GM03348 (cell line): ENCODE results near the gene STUM.
"Not testable (repeated sequence)": the region's sequence is repeated elsewhere in the genome, so short reads cannot be mapped to it uniquely, and the experiment has no call there.

Experiments
- DNase-seq: peaks from one replicate; pipeline ENCODE4 v3.0.0; 2012; ENCODE audit warnings: low spot score

STUM gene

DNA sequence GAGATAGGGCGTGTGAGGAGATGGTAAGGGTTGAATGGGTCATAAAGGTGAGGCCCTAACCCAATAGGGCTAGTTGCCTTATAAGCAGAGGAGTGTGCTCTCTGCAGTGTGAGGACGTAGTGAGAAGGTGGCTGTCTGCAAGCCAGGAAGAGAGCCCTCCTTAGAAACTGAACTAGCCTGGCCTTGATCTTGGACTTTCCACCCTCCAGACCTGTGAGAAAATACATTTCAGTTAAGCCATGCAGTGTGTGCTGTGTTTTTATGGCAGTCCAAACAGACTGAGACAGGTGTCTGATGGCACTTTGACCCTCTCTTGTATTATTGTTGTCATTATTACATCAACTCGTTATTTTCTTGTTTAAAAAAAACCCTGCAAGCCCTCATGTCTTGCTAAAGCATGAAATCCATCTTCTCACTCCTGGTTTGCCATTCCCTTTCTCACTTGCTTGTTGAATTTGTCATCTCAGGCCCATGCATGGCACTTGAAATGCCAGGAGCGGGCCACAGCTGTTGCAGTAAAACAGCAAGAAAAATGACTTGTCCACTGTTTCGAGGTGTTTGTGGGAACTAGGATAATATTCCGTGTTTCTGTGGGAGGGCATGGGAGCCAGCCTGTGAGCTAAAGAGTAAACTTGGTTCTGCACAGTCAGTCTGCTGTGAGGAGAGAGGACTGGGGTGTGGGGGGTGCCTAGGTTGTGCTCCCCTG, 78.6 kb downstream of the STUM start:
- no peak for DNase-seq

DNA sequence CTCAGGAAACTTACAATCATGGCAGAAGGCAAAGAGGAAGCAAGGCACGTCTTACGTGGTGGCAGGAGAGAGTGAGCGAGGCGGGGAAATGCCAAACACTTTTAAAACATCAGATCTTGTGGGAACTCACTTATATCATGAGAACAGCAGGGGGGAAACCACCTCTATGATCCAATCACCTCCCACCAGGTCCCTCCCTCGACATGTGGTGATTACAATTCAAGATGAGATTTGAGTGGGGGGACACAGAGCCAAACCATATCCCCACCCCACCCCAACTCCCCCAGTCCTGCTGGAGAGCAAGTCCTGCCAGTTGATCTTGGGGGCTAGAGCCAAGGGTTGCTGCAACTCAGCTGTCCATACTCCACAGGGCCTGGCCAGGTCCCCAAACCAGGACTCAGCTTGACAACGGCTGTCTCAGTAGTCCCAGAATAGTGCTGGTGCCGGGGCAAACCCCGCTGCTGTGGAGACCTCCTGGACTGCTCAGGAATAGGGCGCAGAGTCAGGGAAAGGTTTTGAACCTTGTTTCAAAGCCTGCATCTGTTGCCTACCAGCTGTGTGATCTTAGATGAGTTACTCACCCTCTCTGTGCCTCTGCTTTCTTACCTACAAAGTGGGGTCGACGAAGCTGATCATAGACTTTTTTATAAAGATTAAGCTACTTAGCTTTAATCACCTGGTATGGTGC, 79.5 kb downstream of the STUM start:
- no peak for DNase-seq

DNA sequence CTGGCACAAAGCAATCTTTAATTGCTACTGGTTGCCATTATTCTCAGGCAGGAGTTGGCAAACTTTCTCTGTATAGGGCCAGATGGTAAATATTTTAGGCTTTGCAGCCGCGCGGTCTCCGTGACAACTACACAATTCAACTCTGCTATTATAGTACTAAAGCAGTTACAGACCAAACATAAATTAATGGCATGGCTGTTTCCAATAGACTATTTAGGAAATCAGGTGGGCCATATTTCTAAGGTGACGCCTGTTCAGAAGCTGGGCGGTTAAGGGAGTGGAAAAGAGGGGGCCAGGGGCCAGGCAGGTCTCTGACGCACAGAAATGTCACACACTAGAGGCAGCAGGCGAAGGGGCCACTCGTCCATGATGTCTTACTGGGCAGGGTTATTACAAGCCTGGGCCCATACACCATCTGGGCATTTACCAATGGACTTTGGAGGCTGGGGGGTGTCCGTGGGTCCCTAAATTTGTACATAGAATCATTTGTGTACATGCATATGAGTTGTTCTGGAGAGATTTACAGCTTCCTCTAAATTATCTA, 80.1 kb downstream of the STUM start:
- DNase-seq = no peak

DNA sequence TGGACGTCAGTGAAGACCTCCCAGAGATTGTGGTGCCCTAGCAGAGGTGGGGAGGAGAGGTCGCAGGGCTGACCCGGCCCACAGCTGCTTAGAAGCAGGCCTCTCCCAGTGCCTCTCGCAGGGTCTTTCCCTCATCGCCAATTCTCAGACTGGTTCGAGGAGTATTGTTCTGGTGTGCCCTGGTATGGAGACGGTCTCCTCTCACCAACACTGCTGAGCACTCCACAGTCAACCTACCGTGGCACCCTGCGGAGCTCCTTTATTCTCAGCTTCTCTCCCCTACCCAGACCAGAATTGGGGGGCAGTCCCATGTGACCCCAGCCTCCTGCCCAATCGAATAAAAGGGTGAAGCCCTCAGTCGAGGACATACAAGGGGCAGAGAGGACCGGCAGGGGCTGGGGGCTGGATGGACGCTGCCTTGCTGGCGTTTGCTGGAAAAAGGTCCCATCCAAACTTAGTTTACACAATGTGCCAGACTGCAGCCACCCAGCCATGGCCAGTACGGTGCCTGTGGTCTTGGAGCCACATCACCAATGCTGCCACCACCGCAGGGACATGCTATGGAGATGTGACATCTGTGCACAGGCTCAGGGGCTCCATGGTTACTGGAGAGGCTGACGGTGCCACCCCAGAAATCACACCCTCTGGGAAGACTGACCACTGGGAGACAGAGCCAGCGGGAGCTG, 80.8 kb downstream of the STUM start:
- DNase-seq = no peak

DNA sequence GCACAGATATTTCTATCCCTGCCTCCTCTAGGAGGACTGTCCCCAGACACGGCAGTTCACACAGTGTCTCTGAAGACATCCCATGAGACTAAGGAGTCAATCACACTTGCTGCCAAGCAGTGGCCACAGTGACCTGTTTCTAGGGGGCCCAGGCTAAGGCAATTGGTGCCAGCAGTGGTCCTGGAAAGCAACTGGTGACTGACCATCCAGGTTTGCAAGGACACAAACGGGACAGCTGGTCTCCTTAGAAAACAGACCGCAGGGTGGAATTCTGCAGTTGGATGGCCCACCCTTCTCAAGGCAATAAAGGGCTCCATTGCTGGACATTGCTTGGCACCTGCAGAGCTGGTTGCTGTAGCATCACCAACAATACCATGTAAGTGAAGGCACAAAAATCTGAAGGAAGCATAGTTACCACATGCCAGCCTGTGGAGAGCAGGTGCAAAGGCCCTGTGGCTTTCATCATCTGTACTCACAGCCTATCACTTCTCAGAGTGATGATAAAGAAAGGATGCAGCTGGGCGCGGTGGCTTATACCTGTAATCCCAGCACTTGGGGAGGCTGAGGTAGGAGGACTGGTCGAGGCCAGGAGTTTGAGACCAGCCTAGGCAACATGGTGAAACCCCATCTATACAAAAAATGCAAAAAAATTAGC, 81.5 kb downstream of the STUM start:
- DNase-seq = no peak

DNA sequence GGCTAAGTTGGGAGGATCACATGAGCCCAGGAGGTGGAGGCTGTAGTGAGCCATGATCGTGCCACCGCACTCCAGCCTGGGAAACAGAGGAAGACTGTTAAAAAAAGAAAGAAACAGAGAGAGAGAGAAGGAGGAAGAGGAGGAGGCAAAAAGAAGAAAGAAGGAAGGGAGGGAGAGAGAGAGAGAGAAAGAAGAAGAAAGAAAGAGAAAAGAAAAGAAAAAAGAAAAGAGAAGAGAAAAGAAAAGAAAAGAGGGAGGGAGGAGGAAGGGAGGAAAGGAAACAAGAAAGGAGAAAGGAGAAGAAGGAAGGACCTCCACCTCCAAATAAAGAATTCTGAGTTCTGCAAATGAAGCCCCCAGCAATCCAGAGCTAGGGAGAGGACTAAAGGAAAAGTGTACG, 82.0 kb downstream of the STUM start:
- DNase-seq = no peak

DNA sequence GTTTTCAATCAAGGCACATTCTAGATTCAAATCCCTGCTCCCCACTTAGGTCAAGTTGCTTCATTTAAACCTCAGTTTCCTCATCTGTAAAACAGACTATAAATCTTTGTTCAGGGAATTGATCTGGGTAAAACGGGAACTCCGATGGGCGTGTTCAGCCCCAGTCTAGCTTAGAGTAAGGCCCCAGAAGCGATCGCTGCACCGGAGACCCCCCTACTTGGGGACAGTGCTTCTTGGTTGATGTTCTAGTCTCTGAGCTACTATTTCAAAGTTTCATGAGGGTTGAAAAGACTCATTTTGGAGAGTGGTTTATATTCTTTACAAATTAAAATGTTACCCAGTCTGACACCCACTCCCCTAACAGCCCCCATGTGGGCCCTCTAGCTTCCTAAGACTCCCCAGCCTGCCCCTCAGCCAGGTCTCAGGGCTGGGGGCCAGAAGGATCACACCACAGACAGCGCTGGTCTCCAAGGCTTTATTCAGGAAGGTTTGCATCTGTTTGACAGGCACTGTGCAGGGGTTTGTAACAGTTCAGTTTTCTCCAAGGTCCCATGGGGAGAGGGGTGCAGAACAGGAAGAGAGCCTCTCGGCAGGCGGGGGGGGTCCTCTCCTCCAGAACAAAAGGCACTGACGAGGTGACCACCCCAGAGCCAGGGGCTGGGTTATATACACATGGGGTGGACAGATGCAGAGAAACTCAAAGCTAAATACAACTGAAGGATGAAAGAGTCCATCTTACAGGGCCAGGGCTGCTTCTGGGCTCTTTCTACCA, 82.9 kb downstream of the STUM start:
- no peak for DNase-seq

DNA sequence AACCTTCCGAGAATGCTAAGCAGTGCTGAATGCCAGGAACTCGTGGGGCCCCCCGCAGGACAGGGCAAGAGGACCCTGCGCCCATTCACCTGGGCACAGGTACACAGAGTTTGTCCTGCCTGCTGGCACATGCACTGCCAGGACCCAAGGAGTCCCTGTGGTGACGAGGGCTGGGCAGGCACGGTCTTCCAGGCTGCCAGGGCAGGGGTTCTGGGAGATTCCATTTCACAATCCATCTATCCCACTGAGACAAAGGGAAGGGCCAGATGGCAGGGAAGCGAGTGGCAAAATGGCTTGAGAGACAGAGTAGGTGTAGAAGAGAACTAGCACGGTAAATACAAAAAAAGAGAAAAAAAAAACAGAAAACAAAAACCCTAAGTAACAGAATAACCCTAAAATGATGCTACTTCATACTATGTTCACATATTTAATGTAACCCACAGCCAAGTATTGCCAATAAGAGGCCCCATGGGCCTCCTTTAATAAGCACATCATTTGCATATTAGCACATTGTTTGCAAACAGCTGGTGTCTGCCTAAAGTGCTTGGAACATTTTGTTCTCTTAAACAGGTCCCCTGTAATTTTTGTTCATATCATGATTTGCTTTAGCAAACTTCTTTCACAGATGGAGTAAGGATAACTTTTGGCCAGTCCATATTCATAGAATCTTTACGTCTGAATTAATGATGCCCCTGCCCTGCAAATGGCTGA, 83.8 kb downstream of the STUM start:
- no peak for DNase-seq

DNA sequence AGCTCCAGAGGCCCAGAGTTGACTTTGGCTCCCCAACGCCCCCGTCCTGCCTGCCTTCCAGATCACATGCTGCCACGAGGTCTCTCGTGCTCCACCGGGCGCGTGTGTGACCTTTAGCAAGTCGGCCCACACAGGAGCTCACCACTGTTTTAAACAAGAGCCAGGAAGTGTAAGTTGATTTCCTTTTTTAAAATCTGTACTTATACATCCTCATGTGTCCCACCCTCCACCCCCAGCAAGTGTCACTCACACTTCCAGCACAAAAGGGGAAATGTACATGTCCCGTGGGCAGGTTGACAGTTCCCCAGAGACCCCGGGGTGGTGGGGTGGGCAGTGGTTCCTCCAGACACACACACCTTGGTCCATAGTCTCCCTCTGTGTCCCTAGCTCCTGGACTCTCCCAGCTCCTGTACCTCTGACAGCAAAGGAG, 84.4 kb downstream of the STUM start:
- no peak for DNase-seq

DNA sequence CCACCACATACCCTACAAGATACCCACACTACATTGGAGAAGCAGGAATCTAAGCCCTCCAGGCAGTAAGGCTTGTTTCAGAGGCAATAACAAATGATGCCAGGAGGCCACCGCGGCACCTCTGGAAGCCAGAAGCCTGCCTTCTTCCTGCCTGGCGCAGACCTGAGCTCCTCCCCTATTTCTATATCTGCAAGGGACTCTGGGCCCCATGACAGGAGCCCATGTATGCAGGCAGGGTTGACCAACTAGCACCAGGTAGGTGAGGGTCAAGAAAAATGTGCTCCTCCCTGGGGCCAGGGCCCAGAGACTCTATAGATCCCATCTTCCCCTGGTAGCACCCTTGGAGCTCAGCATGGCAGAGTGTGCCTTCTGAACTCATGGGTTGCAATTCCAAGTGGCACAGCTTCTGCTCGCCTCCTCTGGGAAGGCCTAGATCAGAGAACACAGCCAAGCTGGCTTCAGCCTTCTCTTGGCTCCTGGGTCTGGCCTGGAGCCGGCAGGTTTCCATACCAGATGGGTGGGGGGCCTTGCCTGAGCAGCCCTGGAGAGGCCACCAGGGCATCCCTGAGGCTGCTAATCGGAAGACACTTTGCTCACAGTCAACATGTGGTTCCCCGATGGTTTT, 85.1 kb downstream of the STUM start:
- no peak for DNase-seq

DNA sequence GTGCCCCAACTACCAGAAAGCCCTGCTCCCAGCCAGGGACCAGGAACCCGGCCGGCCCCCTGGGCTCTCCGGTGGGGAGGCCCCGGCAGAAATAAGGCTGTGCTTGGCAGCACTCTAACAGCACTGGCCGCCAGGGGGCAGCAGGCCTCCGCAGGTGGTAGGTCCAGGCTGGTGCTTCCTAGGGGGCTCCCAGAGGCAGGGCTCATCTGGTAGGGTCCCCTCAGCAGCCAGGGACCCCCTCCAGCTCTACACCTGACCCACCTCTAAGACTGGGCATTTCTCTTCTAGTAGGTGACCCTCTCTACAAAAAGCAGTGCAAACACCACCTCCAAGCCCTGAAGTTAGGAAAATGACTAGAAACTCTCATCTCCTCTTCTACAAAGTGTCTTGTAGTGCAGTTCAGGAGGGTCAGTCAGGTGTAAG, 85.6 kb downstream of the STUM start:
- DNase-seq = peak; percentile 90

DNA sequence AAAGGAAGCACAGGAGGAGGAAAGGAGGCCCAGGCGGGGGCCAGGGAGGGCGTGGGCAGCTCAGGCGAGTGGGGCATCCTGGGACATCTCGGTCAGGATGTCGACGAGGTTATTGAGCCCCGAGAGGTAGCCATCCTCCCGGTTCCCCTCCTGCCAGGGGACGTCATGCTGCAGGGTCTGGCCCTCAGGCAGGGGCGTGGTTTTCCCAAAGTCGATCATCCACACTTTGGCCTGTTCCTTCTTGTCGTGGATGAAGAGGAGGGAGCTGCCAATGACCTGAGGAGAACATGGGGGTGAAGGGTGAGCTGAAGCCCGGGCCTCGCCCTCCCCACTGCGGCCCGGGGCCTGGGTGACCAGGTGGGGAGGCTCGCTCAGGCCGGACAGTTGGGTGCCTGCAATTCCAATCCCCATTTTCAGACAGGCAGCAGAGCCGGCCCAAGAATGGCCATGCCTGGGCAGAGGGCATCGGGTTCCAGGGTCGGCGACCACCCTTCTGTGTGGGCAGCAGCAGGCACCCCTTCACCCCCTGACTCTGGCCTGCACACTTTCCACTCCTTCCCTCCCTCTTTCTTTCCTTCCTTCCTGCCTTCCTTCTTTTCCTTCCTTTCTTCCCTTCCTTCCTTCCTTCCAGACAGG, 86.2 kb downstream of the STUM start:
- DNase-seq = no peak

DNA sequence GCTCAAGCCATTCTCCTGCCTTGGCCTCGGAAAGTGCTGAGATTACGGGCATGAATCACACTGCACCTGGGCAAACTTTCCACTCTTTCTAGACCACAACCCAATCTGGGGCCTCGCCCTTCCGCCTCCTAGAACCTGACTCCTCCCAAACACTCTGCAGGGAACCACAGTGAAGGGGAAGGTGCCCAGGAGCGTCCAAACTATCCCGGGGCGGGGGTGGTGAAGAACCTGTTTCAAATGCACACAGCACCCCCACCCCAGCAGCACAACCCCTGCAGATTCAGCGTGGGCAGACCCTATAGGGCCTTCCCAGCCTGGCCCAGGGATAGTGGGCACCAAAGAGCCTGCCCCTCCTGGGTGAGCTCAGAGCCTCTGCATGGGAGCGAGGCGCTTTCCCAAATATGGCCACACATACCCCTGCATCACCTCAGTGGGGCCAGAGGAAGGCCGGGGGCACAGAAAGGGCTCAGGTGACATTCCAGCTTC, 86.9 kb downstream of the STUM start:
- no peak for DNase-seq

DNA sequence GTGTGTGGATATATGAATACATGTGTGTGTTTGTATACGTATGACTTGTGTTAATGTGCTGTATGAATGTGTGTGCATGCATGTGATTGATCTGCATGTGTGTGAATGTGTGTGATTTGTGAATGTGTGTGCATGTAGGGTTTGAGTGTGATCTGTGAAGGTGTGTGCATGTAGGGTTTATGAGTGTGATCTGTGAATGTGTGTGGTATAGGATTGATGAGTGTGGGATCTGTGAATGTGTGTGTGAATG, 88.2 kb downstream of the STUM start:
- no peak for DNase-seq

DNA sequence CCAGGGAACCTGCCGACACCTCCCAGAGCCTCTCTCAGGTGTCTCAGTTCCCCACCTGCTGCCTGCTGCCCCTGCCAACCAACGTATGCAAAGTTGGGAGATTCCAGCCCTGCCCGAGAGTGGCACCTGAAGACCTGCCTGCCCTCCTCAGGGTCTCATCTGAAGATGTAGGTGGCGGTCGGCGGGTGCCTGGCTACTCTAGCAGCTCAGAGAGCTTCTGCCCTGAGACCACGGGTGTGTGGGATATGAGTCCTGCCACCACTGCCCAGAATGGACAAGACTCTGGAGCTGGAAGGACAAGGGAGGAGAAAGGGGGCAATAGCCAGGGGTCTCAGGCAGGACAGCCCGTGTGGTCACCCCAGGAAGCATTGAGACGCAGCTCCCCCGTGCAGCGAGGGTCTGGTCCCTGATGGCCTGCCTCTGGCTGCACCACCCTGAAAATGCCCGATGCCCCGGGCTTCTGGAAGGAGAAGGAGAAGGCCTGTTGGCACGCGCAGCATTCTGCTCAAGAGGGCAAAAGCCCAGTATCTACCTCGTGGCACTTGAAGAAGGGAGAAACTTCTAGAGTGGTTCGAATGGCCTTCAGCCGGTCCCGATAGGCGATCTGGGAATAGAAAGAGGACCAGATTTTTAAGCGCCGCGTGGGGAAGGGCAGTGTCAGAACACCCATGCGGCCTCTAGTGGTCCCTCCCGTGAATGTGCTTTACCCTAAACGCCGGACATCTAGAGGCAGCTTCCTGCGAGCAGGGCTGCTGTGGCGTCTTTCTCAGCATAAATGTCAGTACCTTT, 88.8 kb downstream of the STUM start:
- DNase-seq = peak; percentile 73

DNA sequence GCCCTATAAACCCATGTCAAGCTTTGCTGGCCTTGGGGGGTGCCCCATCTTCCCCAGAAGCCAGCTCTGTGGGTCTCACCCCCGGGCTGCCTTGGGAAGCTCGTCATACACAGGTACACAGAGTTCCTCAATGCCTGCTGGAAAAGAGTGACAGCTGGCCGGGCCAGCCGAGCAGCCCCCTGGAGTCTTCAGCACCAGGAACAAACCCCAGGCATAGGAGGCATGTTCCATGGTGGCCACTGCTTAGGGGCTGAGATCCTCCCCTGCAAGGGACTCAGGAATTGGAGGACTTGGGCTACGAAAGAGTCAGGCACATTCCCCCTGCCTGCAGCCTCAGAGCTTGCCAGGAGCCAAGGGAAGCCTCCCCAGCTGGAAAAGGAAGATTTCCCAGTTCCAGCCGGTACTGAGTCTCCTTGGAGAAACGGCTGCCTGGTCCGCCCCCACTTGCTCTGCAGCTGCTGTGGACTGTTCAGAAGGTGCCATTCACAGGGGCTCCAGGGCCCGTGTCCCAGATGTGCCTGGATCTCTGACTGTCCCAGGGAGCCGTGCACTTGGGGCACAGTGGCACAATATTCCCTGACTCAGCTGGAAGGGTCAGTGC, 89.5 kb downstream of the STUM start:
- DNase-seq = no peak

DNA sequence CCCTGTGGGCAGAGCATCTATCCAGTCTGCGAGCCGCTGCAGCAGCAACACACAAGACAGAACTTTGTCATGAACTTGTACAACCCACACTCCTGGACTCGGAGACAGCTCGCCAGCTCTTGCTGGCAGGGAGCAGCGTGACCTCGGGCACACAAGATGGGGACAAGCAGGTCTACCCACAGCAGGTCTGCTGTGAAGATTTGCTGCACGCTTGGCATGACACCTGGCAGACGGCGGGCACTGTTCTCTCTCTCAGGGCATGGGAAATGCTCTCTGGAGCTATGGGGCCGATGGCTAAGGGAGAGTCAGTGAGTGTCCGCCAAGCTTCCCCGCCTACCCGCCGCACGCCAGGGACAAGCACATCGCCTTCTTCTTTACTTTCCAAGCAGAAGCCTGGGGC, 90.0 kb downstream of the STUM start:
- DNase-seq = no peak

DNA sequence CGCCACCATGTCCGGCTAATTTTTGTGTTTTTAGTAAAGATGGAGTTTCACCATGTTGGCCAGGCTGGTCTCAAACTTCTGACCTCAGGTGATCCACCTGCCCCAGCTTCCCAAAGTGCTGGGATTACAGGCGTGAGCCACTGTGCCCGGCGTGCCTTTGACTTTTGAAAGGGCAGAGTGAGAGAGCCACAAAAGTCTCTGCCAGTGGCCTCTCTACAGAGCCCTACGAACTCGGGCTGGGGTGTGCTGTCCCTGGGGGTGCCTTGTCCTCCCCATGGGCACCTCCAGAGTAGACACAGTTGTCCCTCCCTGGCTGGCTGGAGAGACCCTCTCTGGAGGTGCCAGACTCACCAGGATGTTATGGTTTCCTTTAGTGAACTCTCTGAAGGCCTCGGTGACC, 90.6 kb downstream of the STUM start:
- not testable (repeated sequence) for DNase-seq

DNA sequence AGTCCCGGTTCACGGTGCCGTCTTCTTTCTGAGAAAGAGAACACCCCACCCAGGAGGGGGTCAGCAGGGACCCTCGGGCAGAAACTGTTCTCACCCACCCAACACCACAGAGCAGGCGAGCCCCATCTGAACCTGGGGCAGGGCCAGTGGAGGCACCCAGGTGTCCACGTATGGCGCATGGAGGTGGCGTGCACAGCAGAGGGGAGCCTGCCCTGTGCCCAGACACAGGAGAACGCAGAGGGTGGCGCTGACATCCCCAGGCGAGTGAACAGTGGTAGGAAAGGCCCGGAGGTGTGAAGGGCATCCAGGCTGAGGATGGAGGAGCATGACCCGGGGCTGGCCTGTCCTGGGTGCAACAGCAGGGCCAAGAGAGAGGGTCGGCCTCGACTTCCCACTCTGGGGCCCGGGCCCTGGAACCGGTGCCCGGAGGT, 91.1 kb downstream of the STUM start:
- DNase-seq = no peak
